NCI-H146 treated with DMSO at 0.1 percent for 48 hours (cell line): Measurements from ENCODE around the gene FEZF2.

ENCODE experiments used
- DNase-seq: peaks from one replicate; lab custom pipeline; 2025; ENCODE audit not compliant: unreplicated experiment; lab: John Stamatoyannopoulos, UW

FEZF2 gene

GRCh38 chr3:62373215-62373614 lies at the start of gene FEZF2:
TSS of gene FEZF2 (minus strand) at chr3:62373550. CDS start at chr3:62372868, 682 bp downstream.
- DNase-seq: no peak

- DNase-seq: no peak
These were observed 47.9 kb upstream of the FEZF2 start for GRCh38 chr3:62421207-62421606.

GRCh38 chr3:62416144-62416543 lies 42.8 kb upstream of the FEZF2 start:
- DNase-seq: peak; percentile 35

- DNase-seq: peak; percentile 58
These were observed 42.0 kb upstream of the FEZF2 start for GRCh38 chr3:62415312-62415801.

- no peak for DNase-seq
These were observed 41.4 kb upstream of the FEZF2 start for GRCh38 chr3:62414786-62415185.

- no peak for DNase-seq
These were observed 40.3 kb upstream of the FEZF2 start for GRCh38 chr3:62413687-62414086.

GRCh38 chr3:62406945-62407344 lies 33.6 kb upstream of the FEZF2 start:
- no peak for DNase-seq

GRCh38 chr3:62405566-62405965 lies 32.2 kb upstream of the FEZF2 start:
- DNase-seq: no peak

GRCh38 chr3:62405135-62405534 lies 31.8 kb upstream of the FEZF2 start:
- DNase-seq: no peak

GRCh38 chr3:62404321-62404720 lies 31.0 kb upstream of the FEZF2 start:
- DNase-seq: no peak

- DNase-seq: no peak
These were observed 30.4 kb upstream of the FEZF2 start for GRCh38 chr3:62403765-62404164.

GRCh38 chr3:62392626-62393292 lies 19.4 kb upstream of the FEZF2 start:
- no peak for DNase-seq

- no peak for DNase-seq
These were observed 13.9 kb upstream of the FEZF2 start for GRCh38 chr3:62387251-62387650.

- no peak for DNase-seq
These were observed 6.0 kb upstream of the FEZF2 start for GRCh38 chr3:62379321-62379798.

GRCh38 chr3:62378921-62379320 lies 5.6 kb upstream of the FEZF2 start:
- no peak for DNase-seq

- DNase-seq: no peak
These were observed 5.0 kb upstream of the FEZF2 start for GRCh38 chr3:62378311-62378789.

- no peak for DNase-seq
These were observed 3.8 kb upstream of the FEZF2 start for GRCh38 chr3:62376906-62377877.

- DNase-seq: no peak
These were observed 3.0 kb upstream of the FEZF2 start for GRCh38 chr3:62376454-62376720.

- DNase-seq: no peak
These were observed 2.5 kb upstream of the FEZF2 start for GRCh38 chr3:62375655-62376453.

- no peak for DNase-seq
These were observed 1.2 kb upstream of the FEZF2 start for GRCh38 chr3:62374341-62375218.
